Measurements from ENCODE around the gene SPACA9.

The SPACA9 gene

GRCh38 chr9:132919614-132920268, 41.0 kb downstream of the SPACA9 start:
- Histone ChIP-seq H3K9me3 (ENCODE audit: insufficient read depth, low read depth, low read length) (peaks cover 2% of the 10 kb centered on the region), H3K9ac (ENCODE audit: low read length) (no peak overlapping the region), H4K12ac (ENCODE audit: low read depth, low read length) (no peak overlapping the region), H3K4me3 (ENCODE audit: low read depth, low read length) (no peak overlapping the region), H3K27me3 (ENCODE audit: insufficient read depth, low read length) (no peaks in the 10 kb centered on the region), H3K4me2 (ENCODE audit: low read length) (no peak overlapping the region), H3K14ac (ENCODE audit: low read length) (no peak overlapping the region), H3K23ac (ENCODE audit: low read length) (no peak overlapping the region), H2BK5ac (ENCODE audit: low read depth, low read length, poor library complexity) (no peak overlapping the region), H2AK5ac (ENCODE audit: low read length) (no peak overlapping the region), H3K27ac (ENCODE audit: low read depth, low read length) (no peak overlapping the region), H3K18ac (ENCODE audit: low read length) (no peak overlapping the region), H4K91ac (ENCODE audit: low read depth, low read length) (no peak overlapping the region), H2BK120ac (ENCODE audit: insufficient read depth, low read length, poor library complexity) (no peak overlapping the region), H2BK12ac (ENCODE audit: low read length) (no peak overlapping the region), H4K8ac (ENCODE audit: low read depth, low read length) (no peak overlapping the region), H3K4ac (ENCODE audit: low read depth, low read length) (no peak overlapping the region), H2AFZ (ENCODE audit: insufficient read depth, low read length, poor library complexity) (no peak overlapping the region), H3K36me3 (ENCODE audit: control insufficient read depth in 1 of 2, insufficient read depth in 2 of 2, low read length in 2 of 2) (peaks cover 12 to 34% of the 10 kb centered on the region in 2 experiments), H3K79me2 (ENCODE audit: control insufficient read depth, insufficient read depth, low read length, poor library complexity) (no peaks in the 10 kb centered on the region), H3K4me1 (ENCODE audit: control insufficient read depth in 1 of 2, insufficient read depth in 2 of 2, low read length in 2 of 2) (peaks cover 6 to 8% of the 10 kb centered on the region in 2 experiments), H3K79me1 (ENCODE audit: low read length) (no peaks in the 10 kb centered on the region)
- DNase-seq, result no peak
- no CpG with 5 or more reads among the region's 7 CpGs for WGBS (ENCODE audit: extremely low coverage, insufficient coverage, insufficient read length)

- Histone ChIP-seq H3K4me3 (ENCODE audit: low read depth, low read length) (no peak overlapping the region), H3K79me2 (ENCODE audit: control insufficient read depth, insufficient read depth, low read length, poor library complexity) (no peaks in the 10 kb centered on the region)
Observed at GRCh38 chr9:132923346-132923902, 44.7 kb downstream of the SPACA9 start.

GRCh38 chr9:132927704-132928103, 49.0 kb downstream of the SPACA9 start:
- no CpG with 5 or more reads among the region's 7 CpGs for WGBS (ENCODE audit: extremely low coverage, insufficient coverage, insufficient read length)
- no peak overlapping the region for H3K4ac ChIP-seq (ENCODE audit: low read depth, low read length)
- no peak overlapping the region for H3K4me3 ChIP-seq (ENCODE audit: low read depth, low read length)
- no peak overlapping the region for H4K8ac ChIP-seq (ENCODE audit: low read depth, low read length)
- no peaks in the 10 kb centered on the region for H3K27me3 ChIP-seq (ENCODE audit: insufficient read depth, low read length)
- H3K18ac ChIP-seq (ENCODE audit: low read length), result no peak overlapping the region
- H3K9ac ChIP-seq (ENCODE audit: low read length), result no peak overlapping the region
- no peak overlapping the region for H2AFZ ChIP-seq (ENCODE audit: insufficient read depth, low read length, poor library complexity)
- H4K12ac ChIP-seq (ENCODE audit: low read depth, low read length), result no peak overlapping the region
- no peak overlapping the region for H2AK5ac ChIP-seq (ENCODE audit: low read length)
- H3K36me3 ChIP-seq (ENCODE audit: control insufficient read depth in 1 of 2, insufficient read depth in 2 of 2, low read length in 2 of 2), result peaks cover 9 to 21% of the 10 kb centered on the region in 2 experiments
- no peaks in the 10 kb centered on the region for H3K9me3 ChIP-seq (ENCODE audit: insufficient read depth, low read depth, low read length)
- H2BK120ac ChIP-seq (ENCODE audit: insufficient read depth, low read length, poor library complexity), result no peak overlapping the region
- H3K79me1 ChIP-seq (ENCODE audit: low read length), result no peaks in the 10 kb centered on the region
- H3K23ac ChIP-seq (ENCODE audit: low read length), result no peak overlapping the region
- no peak overlapping the region for H3K4me2 ChIP-seq (ENCODE audit: low read length)
- no peak overlapping the region for H2BK12ac ChIP-seq (ENCODE audit: low read length)
- H3K79me2 ChIP-seq (ENCODE audit: control insufficient read depth, insufficient read depth, low read length, poor library complexity), result no peaks in the 10 kb centered on the region
- DNase-seq, result no peak
- no peak overlapping the region for H3K27ac ChIP-seq (ENCODE audit: low read depth, low read length)
- H3K14ac ChIP-seq (ENCODE audit: low read length), result no peak overlapping the region
- H4K91ac ChIP-seq (ENCODE audit: low read depth, low read length), result no peak overlapping the region
- no peak overlapping the region for H2BK5ac ChIP-seq (ENCODE audit: low read depth, low read length, poor library complexity)
- H3K4me1 ChIP-seq (ENCODE audit: control insufficient read depth in 1 of 2, insufficient read depth in 2 of 2, low read length in 2 of 2), result no peaks in the 10 kb centered on the region

More at GRCh38 chr9:132923346-132923902, 44.7 kb downstream of the SPACA9 start:
- peaks cover 6 to 8% of the 10 kb centered on the region in 2 experiments for H3K4me1 ChIP-seq (ENCODE audit: control insufficient read depth in 1 of 2, insufficient read depth in 2 of 2, low read length in 2 of 2)
- no peak overlapping the region for H3K27ac ChIP-seq (ENCODE audit: low read depth, low read length)
- no peak overlapping the region for H2BK12ac ChIP-seq (ENCODE audit: low read length)
- H3K14ac ChIP-seq (ENCODE audit: low read length), result no peak overlapping the region
- H3K23ac ChIP-seq (ENCODE audit: low read length), result no peak overlapping the region
- H4K8ac ChIP-seq (ENCODE audit: low read depth, low read length), result no peak overlapping the region
- H4K12ac ChIP-seq (ENCODE audit: low read depth, low read length), result no peak overlapping the region
- H3K79me1 ChIP-seq (ENCODE audit: low read length), result no peaks in the 10 kb centered on the region
- peaks cover 13 to 34% of the 10 kb centered on the region in 2 experiments for H3K36me3 ChIP-seq (ENCODE audit: control insufficient read depth in 1 of 2, insufficient read depth in 2 of 2, low read length in 2 of 2)
- H4K91ac ChIP-seq (ENCODE audit: low read depth, low read length), result no peak overlapping the region
- no peaks in the 10 kb centered on the region for H3K9me3 ChIP-seq (ENCODE audit: insufficient read depth, low read depth, low read length)
- no peak overlapping the region for H3K18ac ChIP-seq (ENCODE audit: low read length)
- H2BK5ac ChIP-seq (ENCODE audit: low read depth, low read length, poor library complexity), result no peak overlapping the region
- H3K9ac ChIP-seq (ENCODE audit: low read length), result no peak overlapping the region
- H3K4ac ChIP-seq (ENCODE audit: low read depth, low read length), result no peak overlapping the region
- H2AK5ac ChIP-seq (ENCODE audit: low read length), result no peak overlapping the region
- no peak overlapping the region for H2AFZ ChIP-seq (ENCODE audit: insufficient read depth, low read length, poor library complexity)
- DNase-seq, result no peak
- no CpG with 5 or more reads among the region's 9 CpGs for WGBS (ENCODE audit: extremely low coverage, insufficient coverage, insufficient read length)
- H2BK120ac ChIP-seq (ENCODE audit: insufficient read depth, low read length, poor library complexity), result no peak overlapping the region
- H3K27me3 ChIP-seq (ENCODE audit: insufficient read depth, low read length), result no peaks in the 10 kb centered on the region
- H3K4me2 ChIP-seq (ENCODE audit: low read length), result no peak overlapping the region

- Histone ChIP-seq H2BK12ac (ENCODE audit: low read length) (no peak overlapping the region), H2BK120ac (ENCODE audit: insufficient read depth, low read length, poor library complexity) (no peak overlapping the region), H2AFZ (ENCODE audit: insufficient read depth, low read length, poor library complexity) (no peak overlapping the region), H3K14ac (ENCODE audit: low read length) (no peak overlapping the region), H3K27ac (ENCODE audit: low read depth, low read length) (no peak overlapping the region), H3K4me3 (ENCODE audit: low read depth, low read length) (no peak overlapping the region), H2BK5ac (ENCODE audit: low read depth, low read length, poor library complexity) (no peak overlapping the region), H3K9me3 (ENCODE audit: insufficient read depth, low read depth, low read length) (no peaks in the 10 kb centered on the region), H3K18ac (ENCODE audit: low read length) (no peak overlapping the region), H3K4ac (ENCODE audit: low read depth, low read length) (no peak overlapping the region), H3K23ac (ENCODE audit: low read length) (no peak overlapping the region), H3K9ac (ENCODE audit: low read length) (no peak overlapping the region), H2AK5ac (ENCODE audit: low read length) (no peak overlapping the region), H3K79me2 (ENCODE audit: control insufficient read depth, insufficient read depth, low read length, poor library complexity) (no peaks in the 10 kb centered on the region), H3K79me1 (ENCODE audit: low read length) (no peaks in the 10 kb centered on the region), H4K8ac (ENCODE audit: low read depth, low read length) (no peak overlapping the region), H3K4me2 (ENCODE audit: low read length) (no peak overlapping the region), H3K4me1 (ENCODE audit: control insufficient read depth in 1 of 2, insufficient read depth in 2 of 2, low read length in 2 of 2) (no peaks in the 10 kb centered on the region), H4K91ac (ENCODE audit: low read depth, low read length) (no peak overlapping the region), H3K27me3 (ENCODE audit: insufficient read depth, low read length) (no peaks in the 10 kb centered on the region), H3K36me3 (ENCODE audit: control insufficient read depth in 1 of 2, insufficient read depth in 2 of 2, low read length in 2 of 2) (peaks cover 5 to 11% of the 10 kb centered on the region in 2 experiments), H4K12ac (ENCODE audit: low read depth, low read length) (no peak overlapping the region)
- no peak for DNase-seq
- WGBS (ENCODE audit: extremely low coverage, insufficient coverage, insufficient read length), result no CpG with 5 or more reads among the region's 9 CpGs
Observed at GRCh38 chr9:132931178-132931735, 52.6 kb downstream of the SPACA9 start.
